GM21526 (cell line): ENCODE data around the gene OXA1L.

Source experiments
- ATAC-seq: cut with Tn5 transposase; IDR thresholded peaks from one replicate; pipeline ENCODE4 v1.9.1; 2021; ENCODE audit warnings: moderate library complexity; ENCODE audit not compliant: unreplicated experiment, low FRiP score

Gene OXA1L

GRCh38 chr14:22822016-22822570, 55.6 kb downstream of the OXA1L start:
- no peak for ATAC-seq
